Trophoblast cell (in vitro differentiated cells and primary cell): ENCODE results near the gene CPNE7.

Experiments used
- DNase-seq, 2 donors: peaks; one replicate each; pipeline ENCODE4 v3.0.0-alpha.2; 2016
- H2AFZ ChIP-seq: 2 replicates; pipeline ENCODE4 v1.6.1; 2013; ENCODE audit warnings: low read length, moderate library complexity, mild to moderate bottlenecking; ENCODE audit not compliant: insufficient read depth, poor library complexity
- H2AK5ac ChIP-seq: 2 replicates; pipeline ENCODE4 v1.6.1; 2013; ENCODE audit warnings: mild to moderate bottlenecking, low read length
- H2BK120ac ChIP-seq: 2 replicates; pipeline ENCODE4 v1.6.1; 2013; ENCODE audit warnings: low read length, mild to moderate bottlenecking, moderate library complexity; ENCODE audit not compliant: insufficient read depth, poor library complexity
- H2BK12ac ChIP-seq: 2 replicates; pipeline ENCODE4 v1.6.1; 2013; ENCODE audit warnings: mild to moderate bottlenecking, low read length, moderate library complexity
- H2BK5ac ChIP-seq: 2 replicates; pipeline ENCODE4 v1.6.1; 2013; ENCODE audit warnings: low read length, low read depth, moderate library complexity, mild to moderate bottlenecking; ENCODE audit not compliant: poor library complexity
- H3K14ac ChIP-seq: 2 replicates; pipeline ENCODE4 v1.6.1; 2013; ENCODE audit warnings: mild to moderate bottlenecking, low read length
- H3K18ac ChIP-seq: 2 replicates; pipeline ENCODE4 v1.6.1; 2013; ENCODE audit warnings: mild to moderate bottlenecking, low read length
- H3K23ac ChIP-seq: 2 replicates; pipeline ENCODE4 v1.6.1; 2013; ENCODE audit warnings: low read length
- H3K27ac ChIP-seq: 2 replicates; pipeline ENCODE4 v1.5.1; 2013; ENCODE audit warnings: low read depth, mild to moderate bottlenecking, inconsistent platforms, low read length, moderate library complexity
- H3K27me3 ChIP-seq: 2 replicates; pipeline ENCODE4 v1.6.1; 2013; ENCODE audit warnings: inconsistent platforms, mild to moderate bottlenecking, low read length, moderate library complexity; ENCODE audit not compliant: insufficient read depth
- H3K36me3 ChIP-seq, 2 experiments: 1 replicate in 1 of 2; 2 replicates in 1 of 2; pipeline ENCODE4 v1.6.1; 2013; ENCODE audit warnings: low read length in 2 of 2, mild to moderate bottlenecking in 2 of 2, moderate library complexity in 1 of 2; ENCODE audit not compliant: insufficient read depth in 2 of 2, control insufficient read depth in 1 of 2
- H3K4ac ChIP-seq: 2 replicates; pipeline ENCODE4 v1.6.1; 2013; ENCODE audit warnings: low read depth, mild to moderate bottlenecking, low read length, moderate library complexity
- H3K4me1 ChIP-seq, 2 experiments: 1 replicate in 1 of 2; 2 replicates in 1 of 2; pipeline ENCODE4 v1.6.1; 2013; ENCODE audit warnings: low read length in 2 of 2, mild to moderate bottlenecking in 2 of 2, moderate library complexity in 1 of 2; ENCODE audit not compliant: insufficient read depth in 2 of 2, control insufficient read depth in 1 of 2
- H3K4me2 ChIP-seq: 2 replicates; pipeline ENCODE4 v1.6.1; 2013; ENCODE audit warnings: inconsistent platforms, mild to moderate bottlenecking, low read length, moderate library complexity
- H3K4me3 ChIP-seq: 2 replicates; pipeline ENCODE4 v1.5.1; 2013; ENCODE audit warnings: mild to moderate bottlenecking, low read depth, low read length, inconsistent platforms
- H3K79me1 ChIP-seq: one replicate; pipeline ENCODE4 v1.6.1; 2013; ENCODE audit warnings: low read length
- H3K79me2 ChIP-seq: 2 replicates; pipeline ENCODE4 v1.6.1; 2013; ENCODE audit warnings: low read length, mild to moderate bottlenecking; ENCODE audit not compliant: control insufficient read depth, insufficient read depth, poor library complexity
- H3K9ac ChIP-seq: 2 replicates; pipeline ENCODE4 v1.6.1; 2013; ENCODE audit warnings: mild to moderate bottlenecking, low read length
- H3K9me3 ChIP-seq: 2 replicates; pipeline ENCODE4 v1.6.1; 2013; ENCODE audit warnings: low read depth, mild to moderate bottlenecking, control low read depth, inconsistent platforms, low read length; ENCODE audit not compliant: insufficient read depth
- H4K12ac ChIP-seq: 2 replicates; pipeline ENCODE4 v1.6.1; 2013; ENCODE audit warnings: low read depth, mild to moderate bottlenecking, low read length, moderate library complexity
- H4K8ac ChIP-seq: 2 replicates; pipeline ENCODE4 v1.6.1; 2013; ENCODE audit warnings: low read depth, mild to moderate bottlenecking, low read length, moderate library complexity
- H4K91ac ChIP-seq: one replicate; pipeline ENCODE4 v1.6.1; 2013; ENCODE audit warnings: low read depth, mild to moderate bottlenecking, low read length, moderate library complexity
- WGBS: extraction: QIAGEN DNeasy Blood & Tissue Kit; methylation state at CpG from one replicate; pipeline ENCODE4 v1.1.7; 2013; ENCODE audit warnings: missing lambda C conversion rate; ENCODE audit not compliant: insufficient read length, insufficient coverage; ENCODE audit errors: extremely low coverage; 5-methylcytosine and 5-hydroxymethylcytosine counted together

Gene CPNE7

DNA sequence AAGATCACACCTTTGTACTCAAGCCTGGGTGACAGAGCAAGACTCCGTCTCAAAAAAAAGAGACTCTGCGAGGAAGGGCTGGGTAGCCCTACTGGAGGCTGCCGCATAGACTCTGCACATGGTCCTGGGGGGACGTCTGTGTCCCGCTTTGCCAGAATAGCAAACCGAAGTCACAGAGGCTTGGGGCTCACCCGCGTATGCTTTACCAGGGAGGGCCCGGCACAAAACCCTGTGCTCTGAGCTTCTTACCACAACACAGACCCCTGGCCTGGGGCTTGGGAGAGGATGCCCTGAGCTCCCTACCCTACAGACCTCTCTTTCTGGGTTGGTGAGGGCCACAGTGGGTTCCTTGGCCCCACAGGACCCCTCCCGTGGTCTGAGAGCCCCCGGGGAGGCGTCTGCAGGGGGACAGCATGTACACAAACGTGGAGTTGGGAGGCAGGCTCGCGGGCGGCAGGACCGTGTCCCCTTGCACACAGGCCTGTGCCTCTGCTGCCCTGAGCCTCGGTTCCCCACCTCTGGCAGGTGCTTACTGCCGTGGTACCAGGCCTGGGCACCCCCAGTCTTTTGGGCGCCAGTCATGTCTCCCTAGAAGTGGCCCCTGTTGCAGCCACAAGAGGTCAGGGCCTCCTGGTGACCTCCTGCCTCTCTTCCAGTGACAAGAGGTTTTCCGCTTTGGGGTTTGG, 13.8 kb downstream of the CPNE7 start:
- DNase-seq = no peak
- Histone ChIP-seq H3K27me3 (no peaks in the 10 kb centered on the region), H3K18ac (no peak overlapping the region), H3K36me3 (no peaks in the 10 kb centered on the region), H3K4me3 (no peak overlapping the region), H3K9me3 (peaks cover 9% of the 10 kb centered on the region), H4K8ac (no peak overlapping the region), H3K27ac (no peak overlapping the region), H2BK120ac (no peak overlapping the region), H4K91ac (no peak overlapping the region), H2BK12ac (no peak overlapping the region), H3K4ac (no peak overlapping the region), H2AFZ (no peak overlapping the region), H4K12ac (no peak overlapping the region), H3K23ac (no peak overlapping the region), H3K14ac (no peak overlapping the region), H3K9ac (no peak overlapping the region), H3K4me2 (no peak overlapping the region), H3K79me1 (no peaks in the 10 kb centered on the region), H3K4me1 (no peaks in the 10 kb centered on the region), H3K79me2 (no peaks in the 10 kb centered on the region), H2AK5ac (no peak overlapping the region), H2BK5ac (no peak overlapping the region)
- WGBS = no CpG with 5 or more reads among the region's 21 CpGs

DNA sequence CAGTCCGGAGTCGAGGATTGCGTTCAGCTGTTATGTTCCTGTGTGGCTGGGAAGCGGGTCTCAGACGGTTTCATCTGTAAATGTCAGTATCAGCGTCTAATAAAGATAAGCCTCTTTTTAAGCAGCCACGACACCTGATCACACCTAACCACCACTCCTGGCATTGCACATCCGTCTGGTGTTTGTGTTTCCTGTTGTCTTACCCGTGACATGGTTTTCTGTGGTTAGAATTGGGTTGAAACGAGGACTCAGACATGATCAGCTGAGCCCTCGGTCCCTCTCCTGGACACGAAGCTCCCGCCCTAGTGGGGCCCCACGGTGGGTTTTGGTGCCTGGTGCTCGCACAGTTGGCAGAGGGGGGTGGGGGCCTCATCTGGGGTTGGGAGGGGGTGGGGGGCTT, 18.3 kb downstream of the CPNE7 start:
- Histone ChIP-seq H3K18ac (no peak overlapping the region), H2BK12ac (no peak overlapping the region), H4K8ac (no peak overlapping the region), H3K27ac (no peak overlapping the region), H4K12ac (no peak overlapping the region), H3K14ac (no peak overlapping the region), H2AFZ (no peak overlapping the region), H3K23ac (no peak overlapping the region), H3K9me3 (peaks cover 5% of the 10 kb centered on the region), H2BK120ac (no peak overlapping the region), H4K91ac (no peak overlapping the region), H3K36me3 (no peaks in the 10 kb centered on the region), H2BK5ac (no peak overlapping the region), H3K4ac (no peak overlapping the region), H3K79me1 (no peaks in the 10 kb centered on the region), H3K4me3 (no peak overlapping the region), H3K27me3 (no peaks in the 10 kb centered on the region), H3K4me1 (no peaks in the 10 kb centered on the region), H3K79me2 (no peaks in the 10 kb centered on the region), H3K9ac (no peak overlapping the region), H2AK5ac (no peak overlapping the region), H3K4me2 (no peak overlapping the region)
- WGBS = no CpG with 5 or more reads among the region's 15 CpGs
- DNase-seq = no peak

DNA sequence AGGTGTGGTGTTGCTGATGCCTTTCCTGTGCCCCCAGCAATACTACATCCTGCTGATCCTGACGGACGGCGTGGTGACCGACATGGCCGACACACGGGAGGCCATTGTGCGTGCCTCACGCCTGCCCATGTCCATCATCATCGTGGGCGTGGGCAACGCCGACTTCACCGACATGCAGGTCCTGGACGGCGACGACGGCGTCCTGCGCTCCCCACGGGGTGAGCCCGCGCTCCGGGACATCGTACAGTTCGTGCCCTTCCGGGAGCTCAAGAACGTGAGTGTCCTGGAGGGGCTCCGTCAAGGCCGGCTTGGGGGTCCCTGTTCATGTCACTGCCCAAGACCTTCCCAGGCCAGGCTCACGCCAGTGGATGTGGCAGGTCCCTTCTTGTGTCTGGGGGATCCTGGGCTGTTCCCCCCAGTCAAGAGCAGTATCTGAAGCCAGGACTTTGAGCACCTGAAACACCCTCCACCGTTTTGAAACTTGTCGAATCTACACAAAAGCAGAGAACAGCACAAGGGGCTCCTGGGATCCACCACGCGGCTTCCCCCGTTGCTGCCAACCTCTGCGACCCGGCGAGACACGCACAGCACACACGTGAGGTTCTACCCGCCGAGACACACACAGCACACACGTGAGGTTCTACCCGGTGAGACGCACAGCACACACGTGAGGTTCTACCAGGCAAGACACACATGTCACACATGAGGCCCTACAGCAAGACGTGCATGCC, 19.9 kb downstream of the CPNE7 start:
- Histone ChIP-seq H3K4me2 (no peak overlapping the region), H3K4ac (no peak overlapping the region), H3K27ac (no peak overlapping the region), H3K9me3 (peaks cover 3% of the 10 kb centered on the region), H3K79me2 (no peaks in the 10 kb centered on the region), H3K4me1 (no peaks in the 10 kb centered on the region), H2BK5ac (no peak overlapping the region), H3K79me1 (no peaks in the 10 kb centered on the region), H2BK120ac (no peak overlapping the region), H3K27me3 (no peaks in the 10 kb centered on the region), H2AFZ (no peak overlapping the region), H3K36me3 (no peaks in the 10 kb centered on the region), H3K18ac (no peak overlapping the region), H3K4me3 (peak overlapping the region; percentile 20), H3K9ac (no peak overlapping the region), H2BK12ac (no peak overlapping the region), H3K14ac (no peak overlapping the region), H2AK5ac (no peak overlapping the region), H4K91ac (no peak overlapping the region), H4K12ac (no peak overlapping the region), H4K8ac (no peak overlapping the region), H3K23ac (no peak overlapping the region)
- no CpG with 5 or more reads among the region's 47 CpGs for WGBS
- DNase-seq = no peak

DNA sequence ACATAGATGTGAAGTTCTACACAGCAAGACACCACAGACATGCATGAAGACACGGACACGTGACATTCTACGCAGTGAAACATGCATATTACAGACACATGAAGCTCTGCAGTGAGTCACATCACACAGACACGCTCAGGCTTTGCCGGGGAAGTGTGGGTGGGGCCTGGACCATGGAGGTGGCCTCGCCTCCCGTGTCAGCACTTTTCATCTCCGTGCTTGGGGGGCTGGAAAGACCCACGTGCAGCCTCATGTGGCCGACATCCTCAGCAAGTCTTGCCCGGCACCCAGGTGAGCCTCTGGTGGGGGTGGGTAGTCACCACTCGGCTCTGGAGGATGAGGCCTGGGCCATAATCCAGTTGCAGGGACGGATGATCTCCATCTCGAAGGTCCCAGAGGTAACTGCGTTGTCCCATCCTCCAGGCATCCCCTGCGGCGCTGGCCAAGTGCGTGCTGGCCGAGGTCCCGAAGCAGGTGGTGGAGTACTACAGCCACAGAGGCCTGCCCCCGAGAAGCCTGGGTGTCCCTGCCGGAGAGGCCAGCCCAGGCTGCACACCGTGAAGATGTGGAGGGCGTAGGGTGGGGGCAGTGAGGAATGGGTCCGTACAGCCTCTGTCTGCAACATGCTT, 20.6 kb downstream of the CPNE7 start:
- Histone ChIP-seq H4K8ac (no peak overlapping the region), H4K91ac (no peak overlapping the region), H2BK5ac (no peak overlapping the region), H3K4ac (no peak overlapping the region), H3K4me2 (no peak overlapping the region), H3K27me3 (no peaks in the 10 kb centered on the region), H3K79me2 (no peaks in the 10 kb centered on the region), H3K4me1 (no peaks in the 10 kb centered on the region), H2BK12ac (no peak overlapping the region), H3K9me3 (peaks cover 3% of the 10 kb centered on the region), H2AFZ (no peak overlapping the region), H3K79me1 (no peaks in the 10 kb centered on the region), H2AK5ac (no peak overlapping the region), H3K23ac (no peak overlapping the region), H3K14ac (no peak overlapping the region), H4K12ac (no peak overlapping the region), H3K9ac (no peak overlapping the region), H3K27ac (no peak overlapping the region), H3K18ac (no peak overlapping the region), H2BK120ac (no peak overlapping the region), H3K36me3 (no peaks in the 10 kb centered on the region), H3K4me3 (no peak overlapping the region)
- no CpG with 5 or more reads among the region's 25 CpGs for WGBS
- no peak for DNase-seq
